NCI-H510A (cell line): ENCODE data around the gene RAB13.
A peak's percentile ranks its signal among the peaks of the same experiment; 100 is the strongest.

Source experiments
- DNase-seq: peaks from one replicate; lab custom pipeline; 2025; lab: John Stamatoyannopoulos, UW

RAB13 gene

DNA sequence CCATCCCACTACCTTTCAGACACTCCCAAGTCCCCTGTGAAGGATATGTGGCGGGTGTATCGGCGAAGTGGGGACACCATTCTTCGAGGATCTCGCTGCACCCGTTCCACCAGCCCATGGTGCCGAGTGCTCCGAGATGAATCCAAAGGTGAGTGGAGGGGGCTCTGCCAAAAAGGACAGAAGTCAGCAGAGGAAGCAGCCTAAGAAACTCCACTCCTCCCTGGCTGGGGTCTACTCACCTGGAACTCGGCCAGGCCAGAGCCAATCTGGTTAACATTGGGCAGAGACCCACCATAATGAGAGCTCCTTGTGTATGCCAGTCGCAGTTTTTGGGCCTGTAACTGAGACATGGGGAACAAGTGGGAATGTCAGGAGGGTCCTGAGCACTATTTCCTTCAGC is 31.3 kb downstream of the RAB13 start:
- no peak for DNase-seq

GRCh38 chr1:153953859-153954365 is 32.2 kb downstream of the RAB13 start:
- no peak for DNase-seq

DNA sequence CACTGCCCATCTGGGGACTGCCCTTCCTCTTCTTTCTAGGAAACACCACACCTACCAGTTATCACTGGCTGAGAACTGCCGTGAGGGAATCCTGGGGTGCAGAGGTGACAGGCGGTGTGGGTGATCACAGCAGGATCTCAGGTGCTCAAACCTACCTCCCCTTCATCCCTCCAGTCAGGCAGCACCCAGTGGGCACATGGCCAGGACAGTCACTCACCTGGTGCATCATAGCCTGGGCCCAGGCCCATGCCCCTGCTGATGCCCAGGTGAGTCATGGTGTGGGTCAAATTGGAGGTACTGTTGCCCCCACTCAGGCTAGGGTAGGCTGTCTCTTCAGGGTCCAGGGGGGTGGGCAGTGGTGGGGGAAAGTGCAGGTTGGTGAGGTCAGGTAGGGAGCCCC is 34.3 kb downstream of the RAB13 start:
- no peak for DNase-seq

DNA sequence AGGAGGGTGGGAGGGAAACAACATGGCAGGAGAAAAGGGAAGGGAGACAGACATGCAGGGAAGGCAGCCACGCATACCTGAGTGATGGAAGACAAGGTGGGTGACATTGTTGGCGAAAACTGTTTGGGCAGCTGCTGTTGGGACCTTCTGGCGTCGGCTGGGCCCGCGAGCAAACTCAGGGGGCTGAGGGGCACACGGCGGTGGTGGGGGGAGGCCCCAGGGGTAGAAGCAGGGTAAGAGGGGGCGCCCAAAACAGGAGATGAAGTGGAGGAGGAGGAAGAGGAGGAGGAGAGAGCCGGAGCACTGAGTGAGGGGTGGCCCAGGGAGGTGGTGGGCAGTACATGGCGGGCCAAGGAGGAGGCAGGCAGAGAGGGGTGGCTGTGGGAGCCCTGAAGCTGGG is 35.0 kb downstream of the RAB13 start:
- no peak for DNase-seq

DNA sequence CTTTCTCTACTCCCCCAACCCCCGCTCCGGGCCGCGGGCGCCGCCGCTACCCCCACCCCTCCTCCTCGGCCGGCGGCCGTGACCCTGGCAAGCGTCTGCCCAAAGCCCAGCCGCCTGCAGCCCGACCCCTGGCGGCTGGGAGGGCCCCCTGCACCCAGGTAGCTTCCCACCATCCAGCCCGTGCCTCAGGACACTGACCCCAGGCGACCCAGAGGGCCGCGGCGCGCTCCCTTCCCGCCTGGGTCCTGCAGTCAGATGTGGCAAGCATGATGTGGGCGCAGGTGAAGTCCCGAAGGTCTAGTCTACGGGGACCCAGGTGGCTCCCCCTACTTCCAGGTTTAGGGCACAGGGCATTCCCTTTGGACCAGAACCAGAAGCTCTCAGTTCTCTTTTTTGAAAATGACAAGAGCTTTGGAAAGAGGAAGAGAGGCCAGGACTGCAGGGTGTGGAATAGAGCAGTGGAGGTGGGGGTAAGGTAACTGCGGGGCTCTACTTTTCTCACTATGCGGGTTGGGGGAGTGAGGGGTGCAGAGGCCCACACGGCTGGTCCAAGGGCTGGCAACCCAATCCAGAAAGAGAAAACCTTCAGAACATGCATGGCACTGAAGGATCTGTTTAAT is 39.4 kb downstream of the RAB13 start, which contains the start of gene DENND4B:
Gene DENND4B, minus strand, starts transcription at position 97 of the 620 bp plus-strand sequence. CDS start 2,344 bp downstream, outside the sequence.
- peak; percentile 74 for DNase-seq

GRCh38 chr1:153945795-153946621 is 40.1 kb downstream of the RAB13 start:
- DNase-seq: peak; percentile 28

DNA sequence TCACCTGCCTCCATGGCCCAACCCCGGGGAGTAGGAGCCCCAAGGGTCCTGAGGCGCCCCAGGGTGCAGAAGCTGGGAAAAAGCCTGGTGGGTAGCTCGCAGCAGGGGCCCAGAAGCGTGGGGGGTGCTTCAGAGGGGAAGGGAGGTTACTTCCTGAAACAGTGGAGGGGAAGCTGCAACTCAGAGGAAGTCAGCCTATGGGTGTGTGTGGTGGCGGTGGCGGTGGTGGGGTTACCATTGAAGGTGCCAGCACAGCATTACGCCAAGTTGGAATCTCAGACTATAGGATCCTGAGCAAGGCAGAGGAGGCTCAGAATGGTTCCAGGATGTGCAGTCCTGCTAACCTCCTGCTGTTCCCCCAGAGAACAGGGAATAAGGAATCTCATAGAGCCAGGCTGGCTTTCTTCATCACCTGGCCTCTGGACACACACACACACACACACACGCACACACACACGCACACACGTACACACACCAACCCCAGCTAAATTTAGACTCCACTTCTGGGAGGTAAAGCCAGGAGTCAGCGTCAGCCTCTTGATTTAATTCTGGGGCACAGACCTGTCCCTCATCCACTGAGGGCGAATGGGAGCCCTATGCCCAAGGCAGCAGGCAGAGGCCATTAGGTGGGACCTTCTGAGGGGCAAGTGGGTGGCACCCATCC is 40.9 kb downstream of the RAB13 start:
- no peak for DNase-seq

DNA sequence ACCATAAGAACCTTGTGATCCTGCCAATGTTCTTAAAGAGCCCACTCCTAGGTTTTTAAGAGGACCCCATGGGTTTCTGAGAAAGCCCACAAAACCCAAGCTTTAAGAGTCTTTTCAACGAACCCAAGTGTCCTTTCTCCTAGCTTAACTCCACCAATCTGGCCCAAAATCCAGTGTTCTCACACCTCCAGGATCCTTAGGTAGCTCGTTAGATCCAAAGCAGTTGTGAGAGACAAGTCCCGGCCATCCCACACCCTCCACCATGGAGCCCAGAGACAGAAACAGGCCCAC is 41.4 kb downstream of the RAB13 start:
- no peak for DNase-seq

- DNase-seq: no peak
These were observed 41.9 kb downstream of the RAB13 start for GRCh38 chr1:153944005-153944826.

DNA sequence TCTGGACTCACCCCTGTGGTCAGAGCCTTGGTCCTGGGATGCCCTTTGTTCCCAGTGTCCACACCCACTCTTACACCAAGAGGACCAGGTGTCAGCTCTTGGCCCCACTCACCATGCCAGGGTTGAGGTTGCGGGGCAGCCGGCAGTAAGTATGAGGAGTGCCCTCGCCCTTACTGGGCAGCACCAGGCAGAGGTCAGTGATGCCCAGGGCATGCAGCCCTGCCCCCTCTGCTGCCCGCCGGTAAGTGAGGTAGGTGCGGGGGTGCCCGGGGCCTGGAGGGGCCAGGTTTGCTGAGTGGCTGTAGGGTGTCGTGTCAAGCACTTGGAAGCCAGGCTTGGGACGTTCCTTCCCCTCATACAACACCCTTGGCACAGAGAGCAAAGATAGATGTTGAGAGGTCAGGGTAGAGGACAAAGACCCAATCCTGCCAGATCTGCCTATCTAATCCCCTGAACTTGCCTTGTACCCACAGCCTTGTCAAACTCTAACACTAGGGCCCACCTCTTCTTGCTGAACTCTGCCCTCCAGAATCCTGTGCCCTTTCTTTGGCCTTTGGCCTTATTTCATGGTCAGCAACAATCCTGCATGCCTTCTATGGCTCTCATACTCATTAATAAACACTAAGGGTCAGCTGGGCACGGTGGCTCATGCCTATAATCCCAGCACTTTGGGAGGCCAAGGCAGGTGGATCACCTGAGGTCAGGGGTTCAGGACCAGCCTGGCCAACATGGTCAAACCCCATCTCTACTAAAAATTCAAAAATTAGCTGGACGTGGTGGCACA is 43.2 kb downstream of the RAB13 start:
- no peak for DNase-seq

DNA sequence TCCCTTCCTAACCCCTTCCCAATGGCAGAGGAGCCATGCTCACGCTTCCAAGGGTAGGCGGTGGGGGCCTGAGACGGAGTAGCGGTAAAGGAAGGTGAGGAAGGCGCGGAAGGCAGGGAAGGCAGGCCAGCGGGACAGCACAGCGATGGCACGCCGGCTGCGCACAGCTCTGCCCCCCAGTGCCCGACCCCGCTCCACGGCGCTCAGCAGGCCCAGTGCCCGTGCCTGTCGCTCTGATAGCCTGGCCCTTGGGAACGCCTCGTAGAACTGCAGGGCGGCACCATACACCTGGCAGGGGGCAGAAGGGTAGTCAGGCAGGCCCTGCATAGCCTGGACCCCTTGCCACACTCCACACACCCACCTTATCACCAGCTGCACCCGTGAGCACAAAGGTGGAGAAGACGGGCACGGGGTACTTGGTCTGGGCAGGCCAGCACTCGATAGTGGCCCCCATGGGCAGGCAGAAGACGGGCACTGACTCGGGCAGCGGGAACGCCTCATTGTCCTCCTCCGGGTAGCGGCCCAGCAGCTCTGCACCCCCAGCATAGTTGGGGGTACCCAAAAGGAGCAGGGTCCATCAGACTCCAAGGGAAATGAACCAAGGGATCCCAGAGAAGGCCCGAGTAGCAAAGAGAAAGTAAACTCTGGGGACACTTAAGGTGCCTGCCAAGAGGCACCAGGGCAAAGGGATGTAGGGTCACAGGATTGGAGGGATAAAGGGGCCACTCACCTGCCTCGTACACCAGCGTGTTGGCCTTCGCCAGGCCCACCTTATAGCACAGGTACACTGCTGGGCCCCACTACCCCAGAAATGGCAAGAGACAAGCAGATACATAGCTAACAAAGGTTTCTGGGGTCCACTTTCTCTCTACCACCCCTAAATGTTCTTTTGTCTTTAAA is 44.1 kb downstream of the RAB13 start:
- no peak for DNase-seq

GRCh38 chr1:153940756-153941155 is 45.4 kb downstream of the RAB13 start:
- DNase-seq: no peak

DNA sequence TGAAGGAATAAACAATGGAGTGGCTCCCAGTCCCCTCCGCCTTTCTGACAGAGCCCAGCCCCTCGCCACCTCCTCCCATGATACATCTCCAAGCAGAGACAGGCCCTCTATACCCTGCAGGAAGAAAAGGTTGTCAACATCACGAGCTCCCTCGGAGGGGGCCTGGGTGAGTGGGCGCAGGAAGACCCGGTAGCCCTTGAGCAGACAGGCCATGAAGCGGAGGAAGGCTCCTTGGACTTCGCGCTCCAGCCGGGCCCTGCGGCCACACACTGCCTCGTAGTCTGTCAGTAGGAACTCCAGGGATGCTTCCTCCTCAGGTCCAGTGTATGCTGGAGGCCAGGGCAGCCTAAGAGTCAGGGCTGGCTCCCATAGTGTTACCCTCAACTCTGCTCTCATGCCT is 46.7 kb downstream of the RAB13 start:
- no peak for DNase-seq

DNA sequence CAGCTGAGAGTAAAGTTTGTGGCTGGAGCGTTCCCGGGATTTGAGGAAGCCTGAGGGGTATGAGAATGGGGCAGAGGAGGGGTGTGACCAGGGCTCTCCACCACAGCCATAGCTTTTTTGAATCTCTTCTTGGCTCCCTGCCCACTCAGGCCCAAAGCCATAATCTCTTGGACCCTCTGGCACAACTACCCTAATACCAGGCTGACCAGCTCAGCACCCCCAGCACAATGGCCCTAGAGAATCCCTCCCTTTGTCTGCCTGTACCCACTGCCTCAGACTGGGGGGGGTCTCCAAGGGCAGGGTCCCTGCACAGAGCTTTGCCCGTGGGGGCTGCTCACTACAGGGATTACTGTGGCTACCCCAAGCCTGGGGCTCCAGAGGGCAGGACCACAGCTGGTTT is 47.1 kb downstream of the RAB13 start:
- DNase-seq: no peak

GRCh38 chr1:153937331-153937730 is 48.8 kb downstream of the RAB13 start:
- no peak for DNase-seq

- DNase-seq: no peak
These were observed 49.9 kb downstream of the RAB13 start for GRCh38 chr1:153936011-153936802.

GRCh38 chr1:153934746-153935145 is 51.4 kb downstream of the RAB13 start:
- no peak for DNase-seq

- no peak for DNase-seq
These were observed 52.2 kb downstream of the RAB13 start for GRCh38 chr1:153933955-153934354.

GRCh38 chr1:153933430-153933829 is 52.7 kb downstream of the RAB13 start:
- no peak for DNase-seq
